ENCODE data around the gene TMED5.

The TMED5 gene

DNA sequence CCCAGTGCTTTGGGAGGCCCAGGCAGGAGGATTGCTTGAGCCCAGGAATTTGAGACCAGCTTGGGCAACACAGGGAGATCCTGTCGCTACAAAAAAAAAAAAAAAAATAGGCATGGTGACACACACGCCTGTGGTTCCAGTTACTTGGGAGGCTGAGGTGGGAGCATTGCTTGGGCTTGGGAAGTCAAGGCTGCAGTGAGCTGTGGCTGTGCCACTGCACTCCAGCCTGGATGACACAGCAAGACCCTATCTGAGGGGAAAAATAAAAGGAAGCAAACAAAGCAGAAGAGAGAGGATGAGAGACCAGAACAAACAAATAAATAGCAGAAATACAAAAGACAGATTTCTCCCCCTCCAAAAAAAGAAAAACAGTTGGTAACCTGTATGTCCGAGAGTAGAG lies 67.1 kb downstream of the TMED5 start:
- TF ChIP-seq SIN3A (IDR thresholded peaks at IDR 0.05; ENCODE audit: borderline replicate concordance, insufficient read depth, low read length) (no peak), POLR2AphosphoS5 (IDR thresholded peaks at IDR 0.05; ENCODE audit: low read depth, low read length) (no peak), TAF1 (IDR thresholded peaks at IDR 0.05; ENCODE audit: borderline replicate concordance, insufficient read depth, low read length) (no peak), FOXP2 (optimal IDR thresholded peaks at IDR 0.05; ENCODE audit: borderline replicate concordance, extremely low read depth, extremely low read length, insufficient read depth) (no peak)
- TF ChIP-seq, protein P1, sequence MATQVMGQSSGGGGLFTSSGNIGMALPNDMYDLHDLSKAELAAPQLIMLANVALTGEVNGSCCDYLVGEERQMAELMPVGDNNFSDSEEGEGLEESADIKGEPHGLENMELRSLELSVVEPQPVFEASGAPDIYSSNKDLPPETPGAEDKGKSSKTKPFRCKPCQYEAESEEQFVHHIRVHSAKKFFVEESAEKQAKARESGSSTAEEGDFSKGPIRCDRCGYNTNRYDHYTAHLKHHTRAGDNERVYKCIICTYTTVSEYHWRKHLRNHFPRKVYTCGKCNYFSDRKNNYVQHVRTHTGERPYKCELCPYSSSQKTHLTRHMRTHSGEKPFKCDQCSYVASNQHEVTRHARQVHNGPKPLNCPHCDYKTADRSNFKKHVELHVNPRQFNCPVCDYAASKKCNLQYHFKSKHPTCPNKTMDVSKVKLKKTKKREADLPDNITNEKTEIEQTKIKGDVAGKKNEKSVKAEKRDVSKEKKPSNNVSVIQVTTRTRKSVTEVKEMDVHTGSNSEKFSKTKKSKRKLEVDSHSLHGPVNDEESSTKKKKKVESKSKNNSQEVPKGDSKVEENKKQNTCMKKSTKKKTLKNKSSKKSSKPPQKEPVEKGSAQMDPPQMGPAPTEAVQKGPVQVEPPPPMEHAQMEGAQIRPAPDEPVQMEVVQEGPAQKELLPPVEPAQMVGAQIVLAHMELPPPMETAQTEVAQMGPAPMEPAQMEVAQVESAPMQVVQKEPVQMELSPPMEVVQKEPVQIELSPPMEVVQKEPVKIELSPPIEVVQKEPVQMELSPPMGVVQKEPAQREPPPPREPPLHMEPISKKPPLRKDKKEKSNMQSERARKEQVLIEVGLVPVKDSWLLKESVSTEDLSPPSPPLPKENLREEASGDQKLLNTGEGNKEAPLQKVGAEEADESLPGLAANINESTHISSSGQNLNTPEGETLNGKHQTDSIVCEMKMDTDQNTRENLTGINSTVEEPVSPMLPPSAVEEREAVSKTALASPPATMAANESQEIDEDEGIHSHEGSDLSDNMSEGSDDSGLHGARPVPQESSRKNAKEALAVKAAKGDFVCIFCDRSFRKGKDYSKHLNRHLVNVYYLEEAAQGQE (IDR thresholded peaks at IDR 0.05; ENCODE audit: insufficient read depth in 1 of 2, low read depth in 2 of 2, low read length in 2 of 2) = no peak

DNA sequence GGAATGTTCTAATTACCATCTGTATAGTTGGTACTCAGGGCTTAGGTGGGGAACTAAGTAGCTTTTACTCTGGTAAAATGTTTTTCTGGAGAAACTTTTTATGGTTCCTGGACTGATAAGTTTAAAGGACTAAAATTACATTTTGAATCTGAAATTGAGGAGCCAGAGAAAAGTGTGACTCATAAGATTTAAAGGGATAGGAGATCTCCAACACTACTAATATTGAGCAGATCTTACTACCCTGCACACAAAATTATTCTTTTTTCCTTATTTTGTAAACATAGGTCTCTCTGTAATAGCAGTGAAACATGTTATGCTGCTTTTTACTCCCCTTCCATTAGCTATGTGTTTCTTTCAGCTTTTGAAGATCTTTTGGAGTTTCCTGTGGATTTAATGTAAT lies 68.7 kb downstream of the TMED5 start:
- TF ChIP-seq TAF1 (IDR thresholded peaks at IDR 0.05; ENCODE audit: borderline replicate concordance, insufficient read depth, low read length) (no peak), SIN3A (IDR thresholded peaks at IDR 0.05; ENCODE audit: borderline replicate concordance, insufficient read depth, low read length) (no peak), FOXP2 (optimal IDR thresholded peaks at IDR 0.05; ENCODE audit: borderline replicate concordance, extremely low read depth, extremely low read length, insufficient read depth) (no peak), POLR2AphosphoS5 (IDR thresholded peaks at IDR 0.05; ENCODE audit: low read depth, low read length) (no peak)
- TF ChIP-seq, protein P1 (IDR thresholded peaks at IDR 0.05; ENCODE audit: insufficient read depth in 1 of 2, low read depth in 2 of 2, low read length in 2 of 2) = no peak

DNA sequence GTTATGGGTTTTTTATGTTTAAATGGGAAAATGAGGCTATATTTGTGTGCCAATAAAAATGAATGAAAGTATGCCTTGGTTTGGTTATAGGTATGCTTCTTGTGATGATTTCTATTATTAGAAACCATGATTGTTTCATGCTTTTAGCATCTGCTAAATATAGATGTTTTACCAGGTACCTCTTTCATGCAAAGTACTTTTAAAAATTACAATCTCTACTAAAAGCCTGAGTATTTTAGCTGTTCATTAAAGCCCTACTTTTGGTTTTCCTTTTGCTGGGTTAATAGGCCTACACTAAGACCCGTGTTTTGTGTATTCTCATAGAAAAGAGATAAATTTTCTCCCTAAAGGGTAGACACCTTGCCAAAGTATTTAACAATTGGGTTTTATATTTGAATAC lies 69.1 kb downstream of the TMED5 start:
- TF ChIP-seq TAF1 (IDR thresholded peaks at IDR 0.05; ENCODE audit: borderline replicate concordance, insufficient read depth, low read length) (no peak), POLR2AphosphoS5 (IDR thresholded peaks at IDR 0.05; ENCODE audit: low read depth, low read length) (no peak), SIN3A (IDR thresholded peaks at IDR 0.05; ENCODE audit: borderline replicate concordance, insufficient read depth, low read length) (no peak), FOXP2 (optimal IDR thresholded peaks at IDR 0.05; ENCODE audit: borderline replicate concordance, extremely low read depth, extremely low read length, insufficient read depth) (no peak)
- TF ChIP-seq, protein P1 (IDR thresholded peaks at IDR 0.05; ENCODE audit: insufficient read depth in 1 of 2, low read depth in 2 of 2, low read length in 2 of 2) = no peak

DNA sequence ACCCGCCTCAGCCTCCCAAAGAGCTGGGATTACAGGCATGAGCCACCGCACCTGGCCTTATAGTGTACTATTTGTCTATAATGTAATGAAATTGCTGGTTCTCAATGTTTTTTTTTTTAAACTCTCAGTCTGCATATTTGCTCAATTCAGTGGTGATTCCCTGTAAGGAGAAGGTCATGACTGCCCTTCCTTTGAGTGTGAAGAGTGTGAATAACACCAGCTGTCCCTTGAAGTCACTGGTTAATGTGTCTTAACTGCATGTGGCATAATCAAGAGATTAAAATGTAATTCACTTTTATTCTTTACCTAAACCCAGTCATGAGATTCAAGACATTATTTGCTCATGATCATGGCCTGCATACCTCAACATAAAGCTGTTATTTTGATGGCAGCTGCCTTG lies 70.6 kb downstream of the TMED5 start:
- TF ChIP-seq TAF1 (IDR thresholded peaks at IDR 0.05; ENCODE audit: borderline replicate concordance, insufficient read depth, low read length) = no peak
- TF ChIP-seq, protein P1 (IDR thresholded peaks at IDR 0.05; ENCODE audit: insufficient read depth in 1 of 2, low read depth in 2 of 2, low read length in 2 of 2) = no peak

DNA sequence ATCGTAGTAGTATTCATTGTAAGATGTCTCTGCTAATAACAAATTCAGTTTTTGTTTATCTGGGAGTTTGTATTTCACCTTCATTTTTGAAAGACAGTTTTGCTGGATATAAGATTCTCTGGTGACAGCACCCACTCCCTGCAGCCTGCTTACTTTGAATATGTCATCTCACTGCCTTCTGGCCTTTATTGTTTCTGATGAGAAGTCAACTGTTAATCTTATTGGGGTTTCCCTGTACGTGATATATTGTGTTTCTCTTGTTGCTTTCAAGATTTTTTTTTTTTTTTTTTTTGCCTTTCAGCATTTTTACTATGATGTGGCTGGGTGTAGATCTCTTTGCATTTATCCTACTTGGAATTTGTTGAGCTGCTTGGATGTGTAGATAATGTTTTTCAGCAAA lies 71.9 kb downstream of the TMED5 start:
- no peak for TF ChIP-seq POLR2AphosphoS5 (IDR thresholded peaks at IDR 0.05; ENCODE audit: low read depth, low read length)
- no peak for TF ChIP-seq SIN3A (IDR thresholded peaks at IDR 0.05; ENCODE audit: borderline replicate concordance, insufficient read depth, low read length)
- no peak for TF ChIP-seq FOXP2 (optimal IDR thresholded peaks at IDR 0.05; ENCODE audit: borderline replicate concordance, extremely low read depth, extremely low read length, insufficient read depth)
- no peak for TF ChIP-seq TAF1 (IDR thresholded peaks at IDR 0.05; ENCODE audit: borderline replicate concordance, insufficient read depth, low read length)
- TF ChIP-seq, protein P1 (IDR thresholded peaks at IDR 0.05; ENCODE audit: insufficient read depth in 1 of 2, low read depth in 2 of 2, low read length in 2 of 2) = no peak
